ENCODE data around the gene FOXP1. TPM values are rescaled to one million over a fixed set of nuclear protein-coding genes. Genes with fewer than 3 reads are reported as not detected.

The FOXP1 gene
- total and polyA plus RNA-seq, 8 donors: 95.1 to 143 (median 123) TPM

DNA sequence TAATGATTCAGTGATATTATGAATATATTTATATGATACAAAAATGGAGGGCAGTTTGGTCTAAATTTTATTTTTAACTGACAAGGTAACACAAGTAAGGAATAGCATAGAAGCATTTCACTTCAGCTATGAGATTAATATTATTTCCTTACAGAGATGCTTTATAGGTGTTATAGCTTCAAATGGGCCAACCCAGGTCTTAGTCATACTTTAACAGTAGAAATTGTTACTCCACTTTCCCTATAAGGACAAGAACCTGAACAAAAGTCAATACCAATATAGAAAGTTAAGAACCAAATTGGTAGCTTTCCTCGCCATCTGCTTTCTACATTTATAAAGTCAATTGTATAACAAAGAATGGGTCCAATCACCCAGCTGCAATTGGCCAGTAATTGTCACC, 570.6 kb downstream of the FOXP1 start:
- Histone ChIP-seq H3K4me3 (no peak overlapping the region), H3K4me1 (peaks cover 5 to 32% of the 10 kb centered on the region in 2 donors), H3K27ac (no peak overlapping the region), H3K27me3 (no peaks in the 10 kb centered on the region), H3K36me3 (peaks cover 0 to 20% of the 10 kb centered on the region in 2 donors), H3K9me3 (peaks cover 0 to 1% of the 10 kb centered on the region in 2 donors)
- DNase-seq (no peak), ATAC-seq (no peak)
- intact Hi-C loops (cut with DNase I): no loop called here
- TF ChIP-seq CTCF (IDR thresholded peaks at IDR 0.05): no peak

- H3K4me3 ChIP-seq: no peak overlapping the region
- H3K27ac ChIP-seq: no peak overlapping the region
- peaks cover 0 to 20% of the 10 kb centered on the region in 2 donors for H3K36me3 ChIP-seq
- intact Hi-C loops (cut with DNase I): no loop called here
- peaks cover 13 to 43% of the 10 kb centered on the region in 2 donors for H3K4me1 ChIP-seq
- H3K27me3 ChIP-seq: no peaks in the 10 kb centered on the region
- TF ChIP-seq CTCF (IDR thresholded peaks at IDR 0.05): no peak
- no peak for DNase-seq
- peaks cover 0 to 1% of the 10 kb centered on the region in 2 donors for H3K9me3 ChIP-seq
- no peak for ATAC-seq
Measured at GRCh38 chr3:71011565-71012287, 571.8 kb downstream of the FOXP1 start.

DNA sequence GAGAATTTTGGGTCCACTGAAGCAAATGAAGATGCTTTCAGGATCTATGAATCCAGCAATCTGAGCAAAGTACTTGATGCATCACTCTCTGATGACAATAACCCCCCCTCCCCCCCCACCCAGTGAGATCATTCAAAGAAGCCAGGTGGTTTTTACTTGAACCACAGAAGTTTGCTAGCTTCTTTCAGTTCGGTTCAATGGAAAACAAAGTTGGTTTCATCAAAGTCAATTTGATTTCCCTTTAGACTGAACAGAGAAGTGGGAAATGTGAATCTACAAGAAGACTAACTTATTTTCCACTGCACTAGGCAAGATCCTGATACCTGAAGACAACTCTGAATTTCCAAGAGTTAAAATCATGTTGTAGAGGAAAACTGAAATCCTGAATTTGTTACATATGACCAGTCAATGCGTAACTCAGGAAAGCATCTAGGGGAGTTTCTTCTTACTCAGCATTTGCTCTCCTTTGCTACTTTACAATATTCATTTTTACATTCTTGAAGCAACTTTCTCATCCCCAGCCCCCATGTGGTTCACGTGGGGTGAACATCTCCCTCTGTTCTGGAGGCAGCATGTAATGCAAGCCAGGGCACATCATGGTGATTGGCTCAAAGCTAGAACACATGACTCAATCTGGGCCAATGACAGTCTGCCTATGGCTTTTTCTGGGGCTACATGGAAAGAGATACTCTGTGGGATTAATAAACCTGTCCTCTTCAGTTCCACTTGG, 572.6 kb downstream of the FOXP1 start:
- no peak for ATAC-seq
- H3K4me3 ChIP-seq: no peak overlapping the region
- H3K27ac ChIP-seq: no peak overlapping the region
- peaks cover 0 to 20% of the 10 kb centered on the region in 2 donors for H3K36me3 ChIP-seq
- no peaks in the 10 kb centered on the region for H3K27me3 ChIP-seq
- peaks cover 0 to 1% of the 10 kb centered on the region in 2 donors for H3K9me3 ChIP-seq
- TF ChIP-seq CTCF (IDR thresholded peaks at IDR 0.05): no peak
- H3K4me1 ChIP-seq: peaks cover 17 to 51% of the 10 kb centered on the region in 2 donors
- DNase-seq: no peak
- intact Hi-C loops (cut with DNase I): no loop called here

- H3K4me1 ChIP-seq: peaks cover 17 to 56% of the 10 kb centered on the region in 2 donors
- no peak for TF ChIP-seq CTCF (IDR thresholded peaks at IDR 0.05)
- H3K27ac ChIP-seq: no peak overlapping the region
- H3K4me3 ChIP-seq: no peak overlapping the region
- intact Hi-C loops (cut with DNase I): no loop called here
- H3K27me3 ChIP-seq: no peaks in the 10 kb centered on the region
- ATAC-seq (no peak), DNase-seq (no peak)
- peaks cover 0 to 5% of the 10 kb centered on the region in 2 donors for H3K36me3 ChIP-seq
- H3K9me3 ChIP-seq: no peaks in the 10 kb centered on the region
Measured at GRCh38 chr3:71008350-71008935, 575.1 kb downstream of the FOXP1 start.
